ENCODE data around the gene CACNB1.

DNA sequence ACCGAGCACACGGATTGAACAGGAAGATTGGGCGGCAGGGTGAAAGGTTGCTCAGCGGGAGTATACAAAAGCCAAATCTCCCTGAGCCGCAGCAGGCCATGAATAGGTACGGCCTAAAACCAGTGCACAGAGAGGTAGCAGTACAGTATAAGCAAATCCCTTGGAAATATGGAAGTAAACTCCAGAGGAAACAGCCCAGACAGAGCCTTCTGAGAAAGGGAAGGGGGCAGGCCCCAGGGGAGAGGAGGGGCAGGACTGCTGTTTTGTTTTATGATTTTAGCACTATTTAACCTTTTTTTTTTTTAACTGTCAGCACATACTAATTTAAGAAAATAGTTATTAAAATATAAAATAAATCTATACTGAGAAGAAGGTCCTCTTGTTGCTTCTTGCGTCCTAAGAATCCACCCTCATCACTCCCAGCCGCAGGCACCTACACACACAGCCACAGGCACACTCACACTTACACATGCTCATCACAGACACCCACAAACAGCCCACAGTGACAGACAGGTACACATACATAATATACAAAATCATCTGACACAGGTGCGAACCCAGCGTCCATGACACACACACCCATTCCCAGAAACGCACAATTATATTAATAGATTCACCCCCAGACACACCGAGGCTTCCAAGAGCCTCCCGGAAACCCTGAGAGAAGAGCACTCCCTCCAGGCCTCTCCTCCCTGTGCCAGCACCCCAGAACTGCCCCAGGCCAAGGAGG lies 58.9 kb downstream of the CACNB1 start:
- TF ChIP-seq, protein P1, sequence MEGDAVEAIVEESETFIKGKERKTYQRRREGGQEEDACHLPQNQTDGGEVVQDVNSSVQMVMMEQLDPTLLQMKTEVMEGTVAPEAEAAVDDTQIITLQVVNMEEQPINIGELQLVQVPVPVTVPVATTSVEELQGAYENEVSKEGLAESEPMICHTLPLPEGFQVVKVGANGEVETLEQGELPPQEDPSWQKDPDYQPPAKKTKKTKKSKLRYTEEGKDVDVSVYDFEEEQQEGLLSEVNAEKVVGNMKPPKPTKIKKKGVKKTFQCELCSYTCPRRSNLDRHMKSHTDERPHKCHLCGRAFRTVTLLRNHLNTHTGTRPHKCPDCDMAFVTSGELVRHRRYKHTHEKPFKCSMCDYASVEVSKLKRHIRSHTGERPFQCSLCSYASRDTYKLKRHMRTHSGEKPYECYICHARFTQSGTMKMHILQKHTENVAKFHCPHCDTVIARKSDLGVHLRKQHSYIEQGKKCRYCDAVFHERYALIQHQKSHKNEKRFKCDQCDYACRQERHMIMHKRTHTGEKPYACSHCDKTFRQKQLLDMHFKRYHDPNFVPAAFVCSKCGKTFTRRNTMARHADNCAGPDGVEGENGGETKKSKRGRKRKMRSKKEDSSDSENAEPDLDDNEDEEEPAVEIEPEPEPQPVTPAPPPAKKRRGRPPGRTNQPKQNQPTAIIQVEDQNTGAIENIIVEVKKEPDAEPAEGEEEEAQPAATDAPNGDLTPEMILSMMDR (IDR thresholded peaks at IDR 0.05), result no peak
- TF ChIP-seq POLR2A (IDR thresholded peaks at IDR 0.05) (no peak), POLR2AphosphoS5 (IDR thresholded peaks at IDR 0.05) (no peak)

Measured in gastroesophageal sphincter (tissue), 3 donors.